Measurements from ENCODE around the gene MAP2K5.
A peak's percentile ranks its signal among the peaks of the same experiment; 100 is the strongest.

The MAP2K5 gene

DNA sequence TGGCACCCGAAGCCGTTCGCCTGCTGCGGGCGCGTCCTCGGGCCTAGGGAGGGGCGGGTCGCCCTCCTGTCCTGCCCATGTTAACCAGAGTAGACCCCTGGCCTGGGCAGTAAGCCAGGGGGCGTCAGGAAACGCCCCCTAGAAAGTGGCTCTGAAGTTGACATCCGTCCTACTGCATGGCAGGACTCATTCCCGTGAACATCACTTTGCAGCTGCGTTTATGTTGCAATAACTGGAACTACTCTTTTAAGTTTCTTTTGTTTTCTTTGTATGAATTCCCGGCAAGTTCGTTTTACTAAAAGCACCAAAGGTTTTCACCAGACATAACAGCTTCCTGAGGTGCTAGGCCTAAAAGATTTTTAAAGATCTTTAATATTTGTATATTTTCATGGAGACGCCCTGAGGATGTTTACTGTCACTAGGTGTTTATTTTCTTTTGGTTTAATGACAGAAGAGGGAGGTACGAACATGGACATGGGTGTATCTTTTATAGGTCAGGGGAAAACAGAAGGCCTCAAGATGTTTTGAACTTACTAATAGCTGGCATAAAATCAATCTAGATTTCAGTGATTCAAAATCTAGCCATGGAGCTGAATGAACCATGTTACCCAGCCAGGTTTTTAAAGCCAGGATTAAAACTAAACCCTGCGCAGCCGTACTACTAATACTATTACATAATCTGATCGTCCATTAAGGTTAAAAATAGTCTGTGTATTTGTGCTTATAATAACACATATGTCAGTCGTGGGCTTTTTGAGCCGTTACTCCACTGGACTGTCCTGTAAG lies 20.5 kb upstream of the MAP2K5 start:
- peak; percentile 55 for DNase-seq (ENCODE audit: low spot score)

DNA sequence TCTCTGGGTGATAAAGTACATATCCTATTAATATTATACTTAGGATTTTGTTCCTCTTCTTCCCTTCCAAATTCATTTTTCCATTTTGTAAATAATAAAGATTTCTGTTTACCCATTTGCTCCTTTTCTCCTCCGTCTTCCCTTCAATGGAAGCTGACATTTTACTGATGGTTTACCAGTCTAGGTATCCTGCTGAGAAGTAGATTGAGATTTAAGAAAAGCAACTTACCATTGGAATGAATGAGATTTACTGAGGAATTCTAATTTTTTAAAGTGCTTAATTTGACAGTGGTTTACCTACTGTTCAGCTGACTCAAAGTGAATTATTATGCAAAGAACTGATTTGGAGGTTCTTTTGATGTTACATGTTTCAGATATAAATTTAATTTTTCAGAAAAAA lies 19.2 kb upstream of the MAP2K5 start:
- no peak for DNase-seq (ENCODE audit: low spot score)

DNA sequence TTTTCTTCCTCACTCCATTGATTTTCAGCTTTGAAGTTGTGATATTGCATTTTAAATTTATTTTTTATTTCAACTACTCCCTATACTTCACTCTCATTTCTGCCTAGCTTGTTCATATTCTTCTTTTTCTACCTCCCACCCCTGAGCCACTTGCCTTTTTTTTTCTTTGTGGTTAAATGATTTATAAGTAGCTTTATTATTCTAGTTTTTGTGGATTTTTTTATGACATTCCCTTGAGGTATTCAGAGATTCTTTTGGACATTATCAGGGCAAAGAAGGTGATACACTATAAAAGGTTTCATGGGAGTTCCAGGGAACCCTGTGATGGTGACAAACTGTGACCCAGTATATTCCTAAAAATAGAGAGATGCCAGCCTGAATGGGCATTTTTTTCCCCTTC lies 18.3 kb upstream of the MAP2K5 start:
- DNase-seq (ENCODE audit: low spot score): no peak

DNA sequence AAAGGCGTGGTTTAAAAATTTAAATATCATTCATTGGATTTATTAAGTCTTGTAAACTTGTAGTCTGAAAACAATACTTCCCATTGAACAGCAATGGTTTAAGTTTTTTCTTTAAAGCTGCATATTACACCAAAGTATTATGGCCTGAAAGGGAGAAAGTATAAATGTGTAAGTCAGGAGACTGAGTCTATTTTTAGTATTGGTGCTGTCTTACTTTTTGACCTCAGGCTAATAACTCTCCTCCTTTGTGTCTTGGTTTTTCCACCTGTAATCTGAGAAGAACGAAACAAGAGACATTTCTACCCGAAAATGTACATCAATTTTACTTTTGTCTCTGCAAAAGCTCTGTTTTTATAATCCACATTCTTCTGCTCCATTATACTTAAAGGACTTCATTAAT lies 14.0 kb upstream of the MAP2K5 start:
- no peak for DNase-seq (ENCODE audit: low spot score)

DNA sequence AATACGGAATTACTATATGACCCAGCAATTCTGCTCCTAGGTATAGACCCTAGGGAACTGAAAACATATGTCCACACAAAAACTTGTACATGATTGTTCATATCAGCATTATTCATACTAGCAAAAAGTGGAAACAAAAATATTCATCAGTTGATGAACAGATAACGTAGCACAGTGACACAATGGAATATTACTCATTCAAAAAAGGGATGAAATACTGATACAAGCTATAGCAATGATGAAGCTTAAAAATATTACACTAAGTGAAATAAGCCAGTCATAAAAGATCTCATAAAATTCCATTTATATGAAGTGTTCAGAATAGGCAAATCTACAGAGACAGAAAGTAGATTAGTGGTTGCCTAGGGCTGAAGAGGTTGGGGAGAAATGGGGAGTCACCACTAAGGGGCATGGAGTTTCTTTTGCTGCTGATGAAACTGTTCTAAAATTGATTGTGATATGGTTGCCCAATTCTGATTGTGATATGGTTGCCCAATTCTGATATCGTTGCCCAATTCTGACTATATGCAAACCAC lies 11.1 kb upstream of the MAP2K5 start:
- DNase-seq (ENCODE audit: low spot score): peak; percentile 91

DNA sequence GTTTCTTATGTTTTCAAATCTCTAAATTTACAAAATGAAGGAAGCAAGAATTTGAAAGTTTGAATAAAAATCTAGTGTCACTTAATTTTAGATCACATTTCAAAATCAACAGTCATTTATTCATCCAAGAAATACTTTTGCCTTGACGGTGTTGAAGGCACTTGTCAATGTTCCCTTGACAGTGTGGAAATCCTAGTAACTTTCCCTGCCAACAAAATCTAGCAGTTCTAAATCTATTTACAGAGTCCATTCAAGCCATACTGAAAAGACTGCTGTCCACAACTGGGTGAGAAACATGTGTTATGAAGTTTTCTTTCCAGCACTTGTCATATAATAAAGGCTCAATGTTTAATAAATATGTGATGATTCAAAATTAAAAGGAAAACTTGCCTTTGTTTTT lies 8.6 kb upstream of the MAP2K5 start:
- no peak for DNase-seq (ENCODE audit: low spot score)

DNA sequence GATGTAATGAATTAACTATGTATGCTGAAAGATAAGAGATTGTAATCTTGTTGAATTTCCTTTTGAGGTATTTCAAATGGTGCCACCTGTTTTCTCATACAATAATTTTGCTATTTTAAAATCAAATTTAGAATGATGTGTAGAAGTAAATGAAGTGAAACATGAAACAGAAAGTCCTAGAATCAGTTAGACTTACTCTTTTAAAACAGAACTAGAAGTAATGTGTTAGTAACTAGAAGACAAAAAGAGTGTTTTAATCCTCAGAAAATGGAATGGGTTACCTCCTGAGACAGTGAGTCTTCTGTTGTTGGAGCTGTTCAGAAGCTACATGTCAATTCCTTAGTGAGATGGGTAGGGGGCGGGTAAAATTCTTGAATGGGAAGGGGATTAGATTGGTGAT lies 8.1 kb upstream of the MAP2K5 start:
- DNase-seq (ENCODE audit: low spot score): no peak

DNA sequence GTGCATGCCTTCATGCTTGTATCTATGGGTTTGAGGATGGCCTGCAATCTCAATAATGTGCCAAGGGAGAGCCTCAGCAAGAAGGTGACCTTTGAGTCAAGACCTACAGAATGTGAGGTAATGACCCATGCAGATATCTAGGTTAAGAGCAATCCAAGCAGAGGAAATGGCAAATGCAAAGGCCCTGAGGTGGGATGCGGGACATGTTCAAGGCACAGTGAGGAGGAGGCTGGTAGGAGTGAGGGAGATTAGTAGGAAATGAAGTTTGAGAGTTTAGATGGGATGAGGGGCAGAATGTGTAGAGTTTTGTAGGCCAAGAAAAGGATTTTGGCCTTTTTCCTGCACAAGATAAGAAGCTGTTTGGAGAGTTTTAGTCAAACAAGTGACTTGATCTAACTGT lies 4.7 kb upstream of the MAP2K5 start:
- DNase-seq (ENCODE audit: low spot score): no peak

DNA sequence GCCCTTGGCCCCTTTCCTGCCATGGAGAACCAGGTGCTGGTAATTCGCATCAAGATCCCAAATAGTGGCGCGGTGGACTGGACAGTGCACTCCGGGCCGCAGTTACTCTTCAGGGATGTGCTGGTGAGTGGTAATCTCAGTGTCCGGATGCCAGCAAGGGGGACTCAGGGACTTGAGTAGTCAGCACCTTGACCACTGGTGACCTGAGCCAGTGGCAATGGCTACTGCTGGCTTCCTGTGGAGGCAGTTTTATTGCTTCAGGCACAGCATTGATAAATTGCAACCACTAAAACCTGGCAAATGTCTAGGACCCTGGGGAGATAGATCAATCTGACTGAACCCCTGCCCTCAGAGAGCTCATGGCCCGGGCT lies 830 bp downstream of the MAP2K5 start:
- DNase-seq (ENCODE audit: low spot score): peak; percentile 52

DNA sequence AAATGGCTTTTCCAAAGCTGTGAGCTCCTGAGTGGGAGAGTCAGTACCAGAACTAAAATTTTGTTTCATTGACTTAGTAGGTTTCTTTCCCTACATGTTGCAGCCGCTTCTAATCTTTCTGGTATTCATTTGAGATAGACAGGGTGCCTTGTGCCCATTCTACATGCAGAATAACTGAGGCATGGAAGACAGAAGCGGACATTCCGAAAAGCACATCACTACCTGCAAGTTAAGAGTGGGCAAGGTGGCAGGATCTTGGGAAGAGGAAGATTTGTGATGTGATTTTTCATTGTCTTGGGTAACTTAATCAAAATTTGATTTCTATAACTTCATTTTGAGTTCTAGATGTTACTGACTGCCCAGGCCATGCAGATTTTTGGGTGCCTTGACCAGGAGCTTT lies 2.0 kb downstream of the MAP2K5 start:
- DNase-seq (ENCODE audit: low spot score): no peak

DNA sequence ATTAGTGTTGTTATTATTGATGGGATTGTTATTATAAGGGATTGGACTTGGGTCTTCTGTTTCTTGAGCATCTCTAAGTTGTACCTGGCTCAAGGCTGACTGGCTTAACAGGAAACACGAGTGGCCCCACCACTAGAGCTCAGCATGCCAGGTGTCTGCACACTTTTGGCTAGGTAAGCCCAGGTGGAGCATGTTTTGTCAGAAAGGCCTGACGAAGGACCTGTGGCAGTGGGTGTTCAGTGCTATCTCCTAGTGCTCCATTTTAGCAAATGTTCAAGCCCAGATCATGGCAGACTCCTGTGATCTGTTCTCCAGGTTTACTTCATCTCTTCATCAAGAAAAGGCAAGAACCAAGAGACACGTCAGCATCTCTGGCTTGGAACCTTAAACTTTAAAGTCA lies 3.4 kb downstream of the MAP2K5 start:
- no peak for DNase-seq (ENCODE audit: low spot score)

DNA sequence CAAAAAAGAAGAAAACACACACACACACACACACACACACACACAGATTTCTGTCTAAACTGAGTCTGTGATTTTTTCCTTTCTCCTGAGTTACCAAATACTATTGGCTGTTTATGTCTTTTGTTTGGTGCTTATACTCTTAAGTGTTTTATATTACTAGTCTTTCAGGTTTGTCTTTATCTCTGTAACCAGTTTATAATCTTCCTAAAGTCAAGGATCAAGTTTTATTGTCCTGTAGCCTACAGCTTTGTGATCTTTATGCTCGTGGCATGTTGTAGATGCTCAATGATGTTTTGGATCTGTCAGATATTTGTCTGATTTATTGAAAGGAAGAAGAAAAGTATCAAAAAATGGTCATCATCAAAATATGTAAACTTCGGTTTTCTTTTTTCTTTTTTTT lies 4.6 kb downstream of the MAP2K5 start:
- no peak for DNase-seq (ENCODE audit: low spot score)

DNA sequence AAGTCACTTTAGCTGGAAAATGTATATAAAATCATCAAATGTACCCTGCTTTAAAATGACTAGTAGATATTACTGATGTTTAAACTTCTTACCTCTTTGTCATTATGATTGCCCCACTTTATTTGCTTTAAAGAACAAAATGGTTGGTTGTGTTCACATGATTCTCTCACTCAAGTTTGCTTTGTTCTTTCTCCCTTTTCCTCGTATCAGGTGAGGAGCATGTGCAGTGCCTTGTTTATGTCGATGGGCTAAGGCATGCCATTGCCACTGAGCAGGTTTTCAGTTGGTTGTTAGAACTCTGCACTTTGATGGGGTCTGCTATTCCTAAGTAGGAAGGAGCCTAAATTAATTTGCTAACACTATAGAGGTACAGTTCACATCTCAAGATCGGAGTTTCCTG lies 5.3 kb downstream of the MAP2K5 start:
- DNase-seq (ENCODE audit: low spot score): no peak

DNA sequence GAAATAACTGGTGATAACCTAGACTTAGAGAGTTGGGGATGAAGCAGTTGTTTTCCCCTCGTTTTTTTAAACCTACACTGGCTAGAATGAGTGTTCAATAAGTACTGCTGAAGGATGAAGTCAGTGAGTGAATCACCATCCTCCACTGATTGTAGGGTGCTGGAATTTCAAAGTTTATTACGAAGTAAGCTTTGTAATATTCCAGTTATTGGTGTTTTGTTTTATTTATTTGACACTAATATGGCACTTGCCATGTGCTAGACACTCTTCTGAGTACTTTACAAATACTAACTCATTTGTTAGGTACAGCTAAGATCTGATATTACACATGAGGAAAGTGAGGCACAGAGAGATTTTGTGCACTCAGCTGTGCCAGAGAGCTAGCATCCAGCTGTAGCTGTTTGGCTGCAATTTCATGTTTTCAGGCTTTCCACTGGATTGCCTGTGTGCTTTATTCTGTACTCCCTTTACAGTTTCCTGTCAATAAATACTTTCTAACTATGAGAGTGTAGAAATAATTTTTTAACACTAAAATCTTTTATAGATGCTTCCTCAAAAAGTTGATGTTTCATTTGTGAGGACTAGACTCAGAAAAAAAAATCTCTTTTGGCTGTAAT lies 5.8 kb downstream of the MAP2K5 start:
- DNase-seq (ENCODE audit: low spot score): peak; percentile 65

DNA sequence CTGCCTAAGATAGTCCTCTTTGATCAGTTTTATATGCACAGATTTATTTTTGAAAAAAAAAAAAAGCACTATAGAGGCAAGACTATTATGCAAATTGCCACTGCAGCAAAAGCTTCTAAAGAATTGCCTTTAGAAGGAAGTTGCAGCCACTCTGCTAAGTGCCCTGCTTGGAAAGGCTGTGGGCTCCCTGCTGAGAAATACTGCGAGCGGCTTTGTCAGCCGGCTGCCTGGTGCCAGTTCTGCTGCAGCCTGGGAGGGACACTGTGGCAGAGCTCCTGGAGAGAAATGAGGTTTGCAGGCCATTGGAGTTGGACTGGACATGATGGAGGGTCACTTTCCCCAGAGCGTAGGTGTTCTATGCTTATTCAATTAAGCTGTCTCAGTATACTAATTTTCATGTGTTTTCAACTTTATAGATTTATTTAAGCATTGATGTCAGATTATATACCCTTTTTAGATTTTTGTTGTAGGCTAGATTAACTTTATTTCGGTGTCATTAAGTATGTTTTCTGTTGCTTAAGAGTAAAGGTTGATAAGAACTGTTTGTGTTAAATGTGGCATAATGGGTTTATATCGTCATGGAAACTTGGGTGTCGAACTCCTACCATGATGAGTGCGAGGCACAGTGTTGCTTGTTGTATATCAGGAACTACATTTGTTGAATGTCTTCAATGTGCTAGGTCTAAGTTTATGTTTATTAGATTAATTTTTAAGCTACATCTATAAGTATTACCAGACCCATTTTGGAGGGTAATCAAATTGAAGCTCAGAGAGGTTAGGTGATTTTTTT lies 6.6 kb downstream of the MAP2K5 start:
- DNase-seq (ENCODE audit: low spot score): no peak

DNA sequence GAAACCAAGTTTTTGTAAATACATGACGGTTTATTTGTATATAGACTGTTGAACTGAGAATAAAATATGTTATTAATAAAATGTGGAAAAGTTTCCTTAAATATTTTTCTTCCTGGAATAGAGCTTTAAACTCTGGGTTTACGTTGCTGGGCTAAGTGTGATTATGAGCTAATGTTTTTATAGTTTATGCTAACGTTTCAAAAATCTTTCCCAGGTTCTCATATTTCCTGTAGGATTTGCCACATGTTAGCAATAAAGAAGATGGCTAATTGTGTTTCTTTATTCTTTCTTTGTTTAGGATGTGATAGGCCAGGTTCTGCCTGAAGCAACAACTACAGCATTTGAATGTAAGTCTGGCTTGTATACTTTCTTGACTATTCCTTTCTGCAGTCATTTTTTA lies 7.2 kb downstream of the MAP2K5 start:
- DNase-seq (ENCODE audit: low spot score): no peak

DNA sequence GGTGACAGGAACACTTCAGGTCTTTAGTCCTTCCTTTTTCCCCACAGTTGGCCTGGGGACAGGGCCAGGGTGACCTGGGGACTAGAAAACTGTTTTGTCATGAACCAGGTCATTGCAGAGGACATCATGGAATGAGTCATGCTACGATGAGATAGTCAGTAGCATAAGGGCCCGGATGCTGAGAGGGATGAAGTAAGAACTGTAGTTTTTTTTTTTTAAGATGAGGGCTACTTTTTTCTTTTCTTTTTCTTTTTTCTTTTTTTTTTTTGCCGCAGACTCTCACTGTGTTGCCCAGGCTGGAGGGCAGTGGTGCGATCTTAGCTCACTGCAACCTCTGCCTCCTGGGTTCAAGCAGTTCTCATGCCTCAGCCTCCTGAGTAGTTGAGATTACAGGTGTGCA lies 8.0 kb downstream of the MAP2K5 start:
- DNase-seq (ENCODE audit: low spot score): peak; percentile 45

DNA sequence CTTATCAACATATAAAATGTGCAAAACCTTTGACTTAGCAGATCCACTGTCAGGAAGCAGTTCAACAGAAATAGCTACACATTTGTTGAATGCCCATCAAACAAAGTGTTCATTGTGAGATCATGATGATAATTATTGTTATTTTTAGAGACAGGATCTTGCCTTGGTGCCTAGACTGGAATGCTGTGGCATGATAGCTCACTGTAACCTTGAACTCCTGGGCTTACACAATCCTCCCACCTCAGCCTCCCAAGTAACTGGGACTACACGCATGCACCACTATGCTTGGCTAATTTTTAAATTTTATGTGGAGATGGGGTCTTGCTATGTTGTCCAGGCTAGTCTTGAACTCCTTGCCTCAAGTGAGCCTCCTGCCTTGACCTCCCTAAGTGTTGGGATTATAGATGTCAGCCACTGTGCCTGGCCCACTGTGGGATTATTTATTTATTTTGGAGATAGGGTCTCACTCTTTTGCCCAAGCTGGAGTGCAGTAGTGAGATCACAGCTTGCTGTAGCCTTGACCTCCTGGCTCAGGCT lies 8.8 kb downstream of the MAP2K5 start:
- no peak for DNase-seq (ENCODE audit: low spot score)

DNA sequence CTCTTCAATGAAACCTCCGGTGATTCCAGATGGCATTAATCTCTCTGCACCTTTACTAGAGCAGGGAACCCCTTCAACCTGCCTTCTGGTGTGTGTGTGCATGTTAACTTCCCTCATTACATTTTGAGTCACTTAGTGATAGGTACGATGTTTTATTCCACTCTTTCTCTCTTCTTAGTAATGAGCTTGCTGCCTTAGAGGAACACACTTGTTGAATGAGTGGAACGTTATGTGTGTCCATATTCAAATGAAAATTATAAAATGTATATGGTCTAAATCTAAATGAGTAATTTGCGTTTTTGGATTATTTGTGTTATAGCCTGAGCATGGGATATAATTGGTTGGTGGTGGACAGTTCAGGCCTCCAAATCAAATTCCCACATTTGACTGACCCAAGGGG lies 12.1 kb downstream of the MAP2K5 start:
- DNase-seq (ENCODE audit: low spot score): no peak

DNA sequence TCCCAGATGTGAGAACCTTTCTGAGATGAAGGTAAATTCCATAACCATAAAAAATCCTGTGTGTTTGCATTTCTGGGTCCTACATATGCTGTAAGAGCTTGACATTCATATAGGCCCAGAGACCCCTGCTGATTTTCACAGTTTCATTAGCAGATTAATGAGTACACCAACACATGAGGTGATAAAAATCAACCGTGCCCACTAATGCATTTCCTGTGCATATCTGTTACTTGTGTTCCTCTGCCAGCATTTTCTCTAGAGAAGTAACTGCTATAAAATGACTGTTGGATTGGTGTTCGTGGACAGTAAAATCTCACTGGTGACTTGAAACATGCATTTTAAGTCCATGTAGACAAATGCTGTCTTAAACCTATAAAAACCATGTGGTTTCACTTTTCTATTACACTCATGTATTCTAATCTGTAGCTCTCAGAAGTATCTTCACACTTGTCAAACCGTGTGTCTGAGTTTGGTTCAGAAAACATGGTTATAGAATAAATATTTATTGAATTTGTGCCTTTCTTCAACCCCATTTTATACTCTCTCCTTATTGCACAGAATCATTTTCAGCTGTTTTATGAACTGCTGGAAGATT lies 14.6 kb downstream of the MAP2K5 start:
- no peak for DNase-seq (ENCODE audit: low spot score)

DNA sequence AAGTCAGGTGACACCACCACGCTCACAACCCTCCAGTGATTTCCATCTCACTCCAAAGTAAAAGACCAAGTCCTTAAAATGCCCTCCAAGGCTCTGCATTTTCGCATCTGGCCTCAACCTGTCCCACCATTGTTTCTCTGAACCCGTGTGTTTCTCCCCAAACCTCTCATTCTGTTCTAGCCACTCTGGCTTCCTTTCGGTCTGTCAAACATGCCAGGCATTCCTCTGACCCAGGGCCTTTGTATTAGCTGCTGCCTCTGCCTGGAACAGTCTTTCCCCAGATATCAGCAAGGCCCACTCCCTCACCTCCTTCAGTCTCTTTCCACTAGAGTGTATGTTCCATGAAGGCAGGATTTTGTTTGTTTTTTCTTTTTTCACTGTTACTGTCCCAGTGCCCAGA lies 16.0 kb downstream of the MAP2K5 start:
- no peak for DNase-seq (ENCODE audit: low spot score)

DNA sequence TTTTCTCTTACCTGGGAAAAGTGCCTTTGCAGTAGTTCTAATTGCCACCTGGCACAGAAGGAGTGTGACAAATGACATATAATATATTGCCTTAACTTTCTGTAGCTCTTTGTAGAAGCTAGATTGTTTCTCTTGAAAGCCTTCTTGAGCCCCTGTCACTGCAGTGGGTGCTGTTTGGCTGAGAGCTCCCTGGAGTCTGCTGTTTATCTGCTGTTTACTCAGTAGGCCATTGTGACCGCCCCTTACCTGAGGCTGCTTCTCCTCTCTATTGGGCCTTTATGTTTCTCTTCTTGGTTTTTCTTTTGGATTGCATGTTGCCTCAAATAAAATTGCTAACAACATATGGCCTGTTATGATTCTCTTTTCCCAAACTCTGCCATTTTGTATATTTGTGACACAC lies 16.7 kb downstream of the MAP2K5 start:
- DNase-seq (ENCODE audit: low spot score): no peak

Data from RKO (cell line).